Activated naive CD8-positive, alpha-beta T cell (primary cell): ENCODE measurements around the gene SNX25.
"Not testable (repeated sequence)": the region's sequence is repeated elsewhere in the genome, so short reads cannot be mapped to it uniquely, and the experiment has no call there.

Experiments
- H3K27ac Mint-ChIP-seq: one replicate; pipeline ENCODE4 v1.8.0; 2021; ENCODE audit warnings: mixed read lengths
- H3K27me3 Mint-ChIP-seq: one replicate; pipeline ENCODE4 v1.8.0; 2021; ENCODE audit warnings: mixed read lengths
- H3K36me3 Mint-ChIP-seq: one replicate; pipeline ENCODE4 v1.8.0; 2021; ENCODE audit warnings: mixed read lengths
- H3K4me1 Mint-ChIP-seq: one replicate; pipeline ENCODE4 v1.8.0; 2021; ENCODE audit warnings: low read depth, mixed read lengths
- H3K4me3 Mint-ChIP-seq: one replicate; pipeline ENCODE4 v1.8.0; 2021; ENCODE audit warnings: mild to moderate bottlenecking, mixed read lengths
- H3K9me3 Mint-ChIP-seq: one replicate; pipeline ENCODE4 v1.8.0; 2021; ENCODE audit warnings: low read depth, mixed read lengths

SNX25 gene

GRCh38 chr4:185362570-185362969 lies 153.2 kb downstream of the SNX25 start:
- H3K4me1 Mint-ChIP-seq, H3K27ac Mint-ChIP-seq, H3K27me3 Mint-ChIP-seq, H3K4me3 Mint-ChIP-seq, H3K9me3 Mint-ChIP-seq: not testable (repeated sequence)
- H3K36me3 Mint-ChIP-seq: peaks cover 18% of the 10 kb centered on the region

GRCh38 chr4:185363251-185363650 lies 153.9 kb downstream of the SNX25 start:
- Mint-ChIP-seq H3K27me3 (no peaks in the 10 kb centered on the region), H3K4me1 (no peaks in the 10 kb centered on the region), H3K27ac (no peak overlapping the region), H3K4me3 (no peak overlapping the region), H3K36me3 (peaks cover 15% of the 10 kb centered on the region), H3K9me3 (no peaks in the 10 kb centered on the region)

- Mint-ChIP-seq H3K27ac (no peak overlapping the region), H3K4me1 (no peaks in the 10 kb centered on the region), H3K27me3 (no peaks in the 10 kb centered on the region), H3K4me3 (no peak overlapping the region), H3K9me3 (no peaks in the 10 kb centered on the region), H3K36me3 (peaks cover 15% of the 10 kb centered on the region)
Observed at GRCh38 chr4:185364886-185365285, 155.5 kb downstream of the SNX25 start.

- no peak overlapping the region for H3K4me3 Mint-ChIP-seq
- H3K36me3 Mint-ChIP-seq: peaks cover 5% of the 10 kb centered on the region
- H3K9me3 Mint-ChIP-seq: no peaks in the 10 kb centered on the region
- H3K27ac Mint-ChIP-seq: no peak overlapping the region
- H3K4me1 Mint-ChIP-seq: no peaks in the 10 kb centered on the region
- no peaks in the 10 kb centered on the region for H3K27me3 Mint-ChIP-seq
Observed at GRCh38 chr4:185369731-185370130, 160.3 kb downstream of the SNX25 start.

GRCh38 chr4:185370268-185370949 lies 161.0 kb downstream of the SNX25 start:
- no peak overlapping the region for H3K27ac Mint-ChIP-seq
- H3K9me3 Mint-ChIP-seq: no peaks in the 10 kb centered on the region
- peaks cover 5% of the 10 kb centered on the region for H3K36me3 Mint-ChIP-seq
- no peak overlapping the region for H3K4me3 Mint-ChIP-seq
- no peaks in the 10 kb centered on the region for H3K27me3 Mint-ChIP-seq
- no peaks in the 10 kb centered on the region for H3K4me1 Mint-ChIP-seq

GRCh38 chr4:185371702-185372101 lies 162.3 kb downstream of the SNX25 start:
- no peak overlapping the region for H3K27ac Mint-ChIP-seq
- no peaks in the 10 kb centered on the region for H3K9me3 Mint-ChIP-seq
- H3K4me3 Mint-ChIP-seq: no peak overlapping the region
- H3K36me3 Mint-ChIP-seq: peaks cover 5% of the 10 kb centered on the region
- no peaks in the 10 kb centered on the region for H3K27me3 Mint-ChIP-seq
- H3K4me1 Mint-ChIP-seq: no peaks in the 10 kb centered on the region

- H3K4me1 Mint-ChIP-seq: no peaks in the 10 kb centered on the region
- H3K27ac Mint-ChIP-seq: no peak overlapping the region
- H3K4me3 Mint-ChIP-seq: no peak overlapping the region
- peaks cover 3% of the 10 kb centered on the region for H3K36me3 Mint-ChIP-seq
- no peaks in the 10 kb centered on the region for H3K27me3 Mint-ChIP-seq
- no peaks in the 10 kb centered on the region for H3K9me3 Mint-ChIP-seq
Observed at GRCh38 chr4:185374027-185374426, 164.6 kb downstream of the SNX25 start.

GRCh38 chr4:185374573-185374972 lies 165.2 kb downstream of the SNX25 start:
- Mint-ChIP-seq H3K27ac (no peak overlapping the region), H3K9me3 (no peaks in the 10 kb centered on the region), H3K4me1 (no peaks in the 10 kb centered on the region), H3K4me3 (no peak overlapping the region), H3K27me3 (no peaks in the 10 kb centered on the region), H3K36me3 (peaks cover 3% of the 10 kb centered on the region)

GRCh38 chr4:185378264-185378663 lies 168.9 kb downstream of the SNX25 start:
- Mint-ChIP-seq H3K27me3 (no peaks in the 10 kb centered on the region), H3K27ac (no peak overlapping the region), H3K36me3 (peaks cover 6% of the 10 kb centered on the region), H3K4me1 (no peaks in the 10 kb centered on the region), H3K9me3 (peaks cover 8% of the 10 kb centered on the region), H3K4me3 (no peak overlapping the region)

- H3K4me3 Mint-ChIP-seq: no peak overlapping the region
- peaks cover 8% of the 10 kb centered on the region for H3K9me3 Mint-ChIP-seq
Observed at GRCh38 chr4:185379326-185380295, 170.2 kb downstream of the SNX25 start.

GRCh38 chr4:185380320-185380719 lies 170.9 kb downstream of the SNX25 start:
- peaks cover 7% of the 10 kb centered on the region for H3K27me3 Mint-ChIP-seq
- no peak overlapping the region for H3K4me3 Mint-ChIP-seq
- H3K36me3 Mint-ChIP-seq: peaks cover 9% of the 10 kb centered on the region
- peaks cover 10% of the 10 kb centered on the region for H3K4me1 Mint-ChIP-seq
- no peak overlapping the region for H3K27ac Mint-ChIP-seq
- H3K9me3 Mint-ChIP-seq: peaks cover 8% of the 10 kb centered on the region

More at GRCh38 chr4:185379326-185380295, 170.2 kb downstream of the SNX25 start:
- Mint-ChIP-seq H3K36me3 (peaks cover 9% of the 10 kb centered on the region), H3K27me3 (peaks cover 5% of the 10 kb centered on the region), H3K4me1 (peaks cover 3% of the 10 kb centered on the region), H3K27ac (no peak overlapping the region)

GRCh38 chr4:185381288-185382196 lies 172.1 kb downstream of the SNX25 start:
- Mint-ChIP-seq H3K27ac (no peak overlapping the region), H3K36me3 (peaks cover 9% of the 10 kb centered on the region), H3K27me3 (peaks cover 7% of the 10 kb centered on the region), H3K4me1 (peaks cover 12% of the 10 kb centered on the region), H3K9me3 (peaks cover 8% of the 10 kb centered on the region), H3K4me3 (no peak overlapping the region)

- Mint-ChIP-seq H3K36me3 (peaks cover 9% of the 10 kb centered on the region), H3K27me3 (peaks cover 7% of the 10 kb centered on the region), H3K9me3 (peaks cover 8% of the 10 kb centered on the region), H3K4me3 (no peak overlapping the region), H3K4me1 (peaks cover 12% of the 10 kb centered on the region), H3K27ac (no peak overlapping the region)
Observed at GRCh38 chr4:185382754-185383153, 173.4 kb downstream of the SNX25 start.

GRCh38 chr4:185383451-185383850 lies 174.1 kb downstream of the SNX25 start:
- Mint-ChIP-seq H3K4me3 (no peak overlapping the region), H3K4me1 (peaks cover 12% of the 10 kb centered on the region), H3K27me3 (peaks cover 7% of the 10 kb centered on the region), H3K36me3 (peaks cover 9% of the 10 kb centered on the region), H3K9me3 (peaks cover 8% of the 10 kb centered on the region), H3K27ac (no peak overlapping the region)
